GM23338 (cell line): ENCODE results near the gene SYCP2. TPM values are rescaled to one million over a fixed set of nuclear protein-coding genes. Genes with fewer than 3 reads are reported as not detected.
A peak's percentile ranks its signal among the peaks of the same experiment; 100 is the strongest.

Experiments
- ATAC-seq: fragments of 200-7000 bp; cut with Tn5 transposase; 3 replicates; pipeline ENCODE4 v1.9.1; 2020
- DNase-seq: peaks from one replicate; pipeline ENCODE4 v3.0.0-alpha.2; 2015; ENCODE audit warnings: low spot score
- H2AFZ ChIP-seq: fragments of 200-600 bp; sonication (generic); 2 replicates; pipeline ENCODE4 v1.8.0; 2016; ENCODE audit warnings: antibody characterized with exemption, mild to moderate bottlenecking, moderate library complexity
- H3F3A ChIP-seq: fragments of 200-600 bp; sonication (generic); replicated peaks from 2 replicates; pipeline ENCODE4 v1.8.0; 2017; ENCODE audit warnings: antibody characterized with exemption, mixed run types, low read depth
- H3K27ac ChIP-seq: fragments of 200-600 bp; sonication (generic); 2 replicates; pipeline ENCODE4 v1.6.1; 2016; ENCODE audit warnings: low read depth
- H3K27me3 ChIP-seq: fragments of 200-600 bp; sonication (generic); 2 replicates; pipeline ENCODE4 v1.8.0; 2016; ENCODE audit warnings: mild to moderate bottlenecking, mixed run types, moderate library complexity; ENCODE audit not compliant: insufficient read depth
- H3K36me3 ChIP-seq: fragments of 200-600 bp; sonication (generic); 2 replicates; pipeline ENCODE4 v1.8.0; 2016; ENCODE audit warnings: mild to moderate bottlenecking; ENCODE audit not compliant: insufficient read depth
- H3K4me1 ChIP-seq: fragments of 200-600 bp; sonication (generic); 2 replicates; pipeline ENCODE4 v1.8.0; 2016; ENCODE audit warnings: mild to moderate bottlenecking, moderate library complexity; ENCODE audit not compliant: insufficient read depth
- H3K4me2 ChIP-seq: fragments of 200-600 bp; sonication (generic); 2 replicates; pipeline ENCODE4 v1.7.1; 2017; ENCODE audit warnings: mixed run types
- H3K4me3 ChIP-seq: fragments of 200-600 bp; sonication (generic); 2 replicates; pipeline ENCODE4 v1.6.1; 2016; ENCODE audit warnings: mixed run types
- H3K79me2 ChIP-seq: fragments of 200-600 bp; sonication (generic); replicated peaks from 2 replicates; pipeline ENCODE4 v1.8.0; 2017; ENCODE audit warnings: mild to moderate bottlenecking; ENCODE audit not compliant: insufficient read depth
- H3K9me2 ChIP-seq: fragments of 200-600 bp; sonication (generic); 2 replicates; pipeline ENCODE4 v1.8.0; 2017; ENCODE audit not compliant: insufficient read depth
- H4K20me1 ChIP-seq: fragments of 200-600 bp; sonication (generic); replicated peaks from 2 replicates; pipeline ENCODE4 v1.8.0; 2017; ENCODE audit warnings: mild to moderate bottlenecking; ENCODE audit not compliant: insufficient read depth
- H3K27ac Mint-ChIP-seq: 2 replicates; pipeline ENCODE4 v1.8.0; 2020; ENCODE audit warnings: inconsistent platforms, mild to moderate bottlenecking, moderate library complexity, mixed read lengths
- H3K27me3 Mint-ChIP-seq: 3 replicates; pipeline ENCODE4 v1.8.0; 2022; ENCODE audit warnings: low read depth, mild to moderate bottlenecking, moderate library complexity, mixed read lengths, inconsistent platforms; ENCODE audit not compliant: insufficient read depth, poor library complexity
- H3K36me3 Mint-ChIP-seq: 3 replicates; pipeline ENCODE4 v1.8.0; 2021; ENCODE audit warnings: low read depth, mild to moderate bottlenecking, inconsistent platforms, moderate library complexity, mixed read lengths
- H3K4me1 Mint-ChIP-seq: 3 replicates; pipeline ENCODE4 v1.8.0; 2020; ENCODE audit warnings: mild to moderate bottlenecking, inconsistent platforms, mixed read lengths
- H3K4me3 Mint-ChIP-seq: 3 replicates; pipeline ENCODE4 v1.8.0; 2021; ENCODE audit warnings: moderate library complexity, mild to moderate bottlenecking, inconsistent platforms, mixed read lengths
- H3K9me3 Mint-ChIP-seq: 3 replicates; pipeline ENCODE4 v1.8.0; 2020; ENCODE audit warnings: moderate library complexity, mild to moderate bottlenecking, inconsistent platforms, mixed read lengths
- CREB1 ChIP-seq: fragments of 250-450 bp; sonication (Bioruptor Pico); IDR thresholded peaks from 2 replicates; pipeline ENCODE4 v1.5.0; 2020; ENCODE audit warnings: low read depth, mild to moderate bottlenecking, moderate library complexity
- EZH2 ChIP-seq: fragments of 200-600 bp; sonication (generic); IDR thresholded peaks from one replicate; pipeline ENCODE4 v1.8.0; 2017; ENCODE audit warnings: antibody characterized with exemption, mild to moderate bottlenecking, low read depth; ENCODE audit not compliant: unreplicated experiment
- JUNB ChIP-seq: IDR thresholded peaks from one replicate; pipeline ENCODE4 v1.6.1; 2016; ENCODE audit warnings: antibody characterized with exemption; ENCODE audit not compliant: unreplicated experiment
- NANOG ChIP-seq: IDR thresholded peaks from 2 replicates; pipeline ENCODE4 v1.6.1; 2016; ENCODE audit warnings: antibody characterized with exemption, borderline replicate concordance
- POLR2AphosphoS5 ChIP-seq: IDR thresholded peaks from 2 replicates; pipeline ENCODE4 v1.6.1; 2016; ENCODE audit warnings: antibody characterized with exemption, low read depth
- STAT1 ChIP-seq: IDR thresholded peaks from one replicate; pipeline ENCODE4 v1.6.1; 2016; ENCODE audit warnings: antibody characterized with exemption; ENCODE audit not compliant: unreplicated experiment
- ZNF114 ChIP-seq: fragments of 250-450 bp; sonication (Bioruptor Pico); IDR thresholded peaks from 2 replicates; pipeline ENCODE4 v1.5.0; 2020; ENCODE audit warnings: mild to moderate bottlenecking, moderate library complexity
- ZNF331 ChIP-seq: fragments of 250-450 bp; sonication (Bioruptor Pico); IDR thresholded peaks from 2 replicates; pipeline ENCODE4 v1.5.0; 2020; ENCODE audit warnings: low read depth, mild to moderate bottlenecking, moderate library complexity
- polyA plus RNA-seq: library from polyadenylated mRNA; unstranded; fragments of >200 nt; fragmentation: Nextera tagmentation; extraction: Ambion mirVana; gene quantifications from 2 replicates; pipeline ENCODE4 v1.2.1, GENCODE V29; 2016
- total RNA-seq: library from RNA; depleted of rRNA; stranded (reverse); fragments of >200 nt; shearing (Covaris generic); gene quantifications from 2 replicates; pipeline ENCODE4 v1.2.3, GENCODE V29; 2014
- TF ChIP-seq, protein P1 (sequence below): fragments of 250-450 bp; sonication (Bioruptor Pico); IDR thresholded peaks from 2 replicates; pipeline ENCODE4 v1.5.0; 2020; ENCODE audit warnings: mild to moderate bottlenecking, moderate library complexity
- TF ChIP-seq, protein P2 (sequence below): IDR thresholded peaks from 2 replicates; pipeline ENCODE4 v1.6.1; 2016; ENCODE audit warnings: antibody characterized with exemption
- TF ChIP-seq, protein P3 (sequence below), 2 experiments: fragments of 200-600 bp in 1 of 2; sonication (generic) in 1 of 2; conservative IDR thresholded peaks; 2 replicates each; pipeline versions ENCODE4 v1.5.1 to v1.6.1; 2016 to 2017; ENCODE audit warnings: antibody characterized with exemption in 2 of 2, low read depth in 2 of 2, mild to moderate bottlenecking in 2 of 2, moderate library complexity in 1 of 2

Gene SYCP2
- total and polyA plus RNA-seq, 2 experiments from 2014 or later = 0.50 to 2.1 TPM

DNA sequence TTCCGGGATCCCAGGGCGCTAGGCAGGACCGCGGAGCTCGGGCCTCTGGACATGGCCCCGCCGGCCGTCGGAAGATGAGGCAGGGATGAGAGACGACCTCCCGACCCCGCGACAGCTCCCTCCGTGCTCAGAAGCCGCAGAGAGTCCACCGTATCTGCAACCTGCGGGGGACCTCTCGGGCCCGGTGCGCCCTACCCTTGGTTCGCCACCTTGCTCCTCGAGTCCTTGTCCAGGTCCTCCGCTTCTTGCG, 6.4 kb upstream of the SYCP2 start:
- peaks cover 28% of the 10 kb centered on the region for H3K27me3 Mint-ChIP-seq
- peaks cover 12% of the 10 kb centered on the region; the same call in 1 of the 2 replicates for H3K79me2 ChIP-seq
- no peak overlapping the region for H3K27ac Mint-ChIP-seq
- H2AFZ ChIP-seq = peak overlapping the region; percentile 89
- peaks cover 12% of the 10 kb centered on the region for H3K9me3 Mint-ChIP-seq
- H3K4me1 ChIP-seq = peaks cover 8% of the 10 kb centered on the region
- peaks cover 11% of the 10 kb centered on the region; the same call in 1 of the 2 replicates for H4K20me1 ChIP-seq
- H3K4me3 Mint-ChIP-seq = peak overlapping the region; percentile 92
- no peaks in the 10 kb centered on the region for H3F3A ChIP-seq
- H3K27me3 ChIP-seq = peaks cover 46% of the 10 kb centered on the region
- peaks cover 12% of the 10 kb centered on the region for H3K4me1 Mint-ChIP-seq
- H3K36me3 ChIP-seq = peaks cover 16% of the 10 kb centered on the region; the same call in 1 of the 2 replicates
- TF ChIP-seq EZH2 (peak; percentile 40), CREB1 (CRISPR knock-in tag) (no peak)
- peak overlapping the region; percentile 74 for H3K4me3 ChIP-seq
- DNase-seq (no peak), ATAC-seq (peak; percentile 21)
- peaks cover 21% of the 10 kb centered on the region for H3K36me3 Mint-ChIP-seq
- no peaks in the 10 kb centered on the region for H3K9me2 ChIP-seq
- H3K4me2 ChIP-seq = peak overlapping the region; percentile 86
- 0 out of 2 replicates have a peak overlapping the region, but pooled peaks have one; percentile 92 for H3K27ac ChIP-seq

GRCh38 chr20:59939052-59939878, 5.8 kb upstream of the SYCP2 start:
- ATAC-seq (peak; percentile 42), DNase-seq (peak; percentile 69)
- H3K4me3 Mint-ChIP-seq = peak overlapping the region; percentile 92; the same call in 2 of the 3 replicates
- peaks cover 12% of the 10 kb centered on the region; the same call in 1 of the 2 replicates for H3K79me2 ChIP-seq
- H3K27ac Mint-ChIP-seq = no peak overlapping the region
- H3K9me3 Mint-ChIP-seq = peaks cover 12% of the 10 kb centered on the region
- H3K4me1 Mint-ChIP-seq = peaks cover 9% of the 10 kb centered on the region
- H2AFZ ChIP-seq = peak overlapping the region; percentile 89
- H3K4me1 ChIP-seq = peaks cover 8% of the 10 kb centered on the region
- peaks cover 16% of the 10 kb centered on the region; the same call in 1 of the 2 replicates for H3K36me3 ChIP-seq
- H3K27ac ChIP-seq = no peak overlapping the region
- H3K9me2 ChIP-seq = no peaks in the 10 kb centered on the region
- H3K4me2 ChIP-seq = peak overlapping the region; percentile 86
- H3K27me3 Mint-ChIP-seq = peaks cover 32% of the 10 kb centered on the region
- peaks cover 16% of the 10 kb centered on the region for H3K36me3 Mint-ChIP-seq
- peak overlapping the region; percentile 74 for H3K4me3 ChIP-seq
- H3K27me3 ChIP-seq = peaks cover 51% of the 10 kb centered on the region
- no peaks in the 10 kb centered on the region for H3F3A ChIP-seq
- H4K20me1 ChIP-seq = peaks cover 11% of the 10 kb centered on the region; the same call in 1 of the 2 replicates
- TF ChIP-seq, protein P1, sequence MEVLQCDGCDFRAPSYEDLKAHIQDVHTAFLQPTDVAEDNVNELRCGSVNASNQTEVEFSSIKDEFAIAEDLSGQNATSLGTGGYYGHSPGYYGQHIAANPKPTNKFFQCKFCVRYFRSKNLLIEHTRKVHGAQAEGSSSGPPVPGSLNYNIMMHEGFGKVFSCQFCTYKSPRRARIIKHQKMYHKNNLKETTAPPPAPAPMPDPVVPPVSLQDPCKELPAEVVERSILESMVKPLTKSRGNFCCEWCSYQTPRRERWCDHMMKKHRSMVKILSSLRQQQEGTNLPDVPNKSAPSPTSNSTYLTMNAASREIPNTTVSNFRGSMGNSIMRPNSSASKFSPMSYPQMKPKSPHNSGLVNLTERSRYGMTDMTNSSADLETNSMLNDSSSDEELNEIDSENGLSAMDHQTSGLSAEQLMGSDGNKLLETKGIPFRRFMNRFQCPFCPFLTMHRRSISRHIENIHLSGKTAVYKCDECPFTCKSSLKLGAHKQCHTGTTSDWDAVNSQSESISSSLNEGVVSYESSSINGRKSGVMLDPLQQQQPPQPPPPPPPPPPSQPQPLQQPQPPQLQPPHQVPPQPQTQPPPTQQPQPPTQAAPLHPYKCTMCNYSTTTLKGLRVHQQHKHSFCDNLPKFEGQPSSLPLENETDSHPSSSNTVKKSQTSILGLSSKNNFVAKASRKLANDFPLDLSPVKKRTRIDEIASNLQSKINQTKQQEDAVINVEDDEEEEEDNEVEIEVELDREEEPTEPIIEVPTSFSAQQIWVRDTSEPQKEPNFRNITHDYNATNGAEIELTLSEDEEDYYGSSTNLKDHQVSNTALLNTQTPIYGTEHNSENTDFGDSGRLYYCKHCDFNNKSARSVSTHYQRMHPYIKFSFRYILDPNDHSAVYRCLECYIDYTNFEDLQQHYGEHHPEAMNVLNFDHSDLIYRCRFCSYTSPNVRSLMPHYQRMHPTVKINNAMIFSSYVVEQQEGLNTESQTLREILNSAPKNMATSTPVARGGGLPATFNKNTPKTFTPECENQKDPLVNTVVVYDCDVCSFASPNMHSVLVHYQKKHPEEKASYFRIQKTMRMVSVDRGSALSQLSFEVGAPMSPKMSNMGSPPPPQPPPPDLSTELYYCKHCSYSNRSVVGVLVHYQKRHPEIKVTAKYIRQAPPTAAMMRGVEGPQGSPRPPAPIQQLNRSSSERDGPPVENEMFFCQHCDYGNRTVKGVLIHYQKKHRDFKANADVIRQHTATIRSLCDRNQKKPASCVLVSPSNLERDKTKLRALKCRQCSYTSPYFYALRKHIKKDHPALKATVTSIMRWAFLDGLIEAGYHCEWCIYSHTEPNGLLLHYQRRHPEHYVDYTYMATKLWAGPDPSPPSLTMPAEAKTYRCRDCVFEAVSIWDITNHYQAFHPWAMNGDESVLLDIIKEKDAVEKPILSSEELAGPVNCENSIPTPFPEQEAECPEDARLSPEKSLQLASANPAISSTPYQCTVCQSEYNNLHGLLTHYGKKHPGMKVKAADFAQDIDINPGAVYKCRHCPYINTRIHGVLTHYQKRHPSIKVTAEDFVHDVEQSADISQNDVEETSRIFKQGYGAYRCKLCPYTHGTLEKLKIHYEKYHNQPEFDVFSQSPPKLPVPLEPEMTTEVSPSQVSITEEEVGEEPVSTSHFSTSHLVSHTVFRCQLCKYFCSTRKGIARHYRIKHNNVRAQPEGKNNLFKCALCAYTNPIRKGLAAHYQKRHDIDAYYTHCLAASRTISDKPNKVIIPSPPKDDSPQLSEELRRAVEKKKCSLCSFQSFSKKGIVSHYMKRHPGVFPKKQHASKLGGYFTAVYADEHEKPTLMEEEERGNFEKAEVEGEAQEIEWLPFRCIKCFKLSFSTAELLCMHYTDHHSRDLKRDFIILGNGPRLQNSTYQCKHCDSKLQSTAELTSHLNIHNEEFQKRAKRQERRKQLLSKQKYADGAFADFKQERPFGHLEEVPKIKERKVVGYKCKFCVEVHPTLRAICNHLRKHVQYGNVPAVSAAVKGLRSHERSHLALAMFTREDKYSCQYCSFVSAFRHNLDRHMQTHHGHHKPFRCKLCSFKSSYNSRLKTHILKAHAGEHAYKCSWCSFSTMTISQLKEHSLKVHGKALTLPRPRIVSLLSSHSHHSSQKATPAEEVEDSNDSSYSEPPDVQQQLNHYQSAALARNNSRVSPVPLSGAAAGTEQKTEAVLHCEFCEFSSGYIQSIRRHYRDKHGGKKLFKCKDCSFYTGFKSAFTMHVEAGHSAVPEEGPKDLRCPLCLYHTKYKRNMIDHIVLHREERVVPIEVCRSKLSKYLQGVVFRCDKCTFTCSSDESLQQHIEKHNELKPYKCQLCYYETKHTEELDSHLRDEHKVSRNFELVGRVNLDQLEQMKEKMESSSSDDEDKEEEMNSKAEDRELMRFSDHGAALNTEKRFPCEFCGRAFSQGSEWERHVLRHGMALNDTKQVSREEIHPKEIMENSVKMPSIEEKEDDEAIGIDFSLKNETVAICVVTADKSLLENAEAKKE (CRISPR knock-in tag) = no peak
- TF ChIP-seq POLR2AphosphoS5 (no peak), EZH2 (no peak), NANOG (no peak), JUNB (no peak), STAT1 (no peak), ZNF114 (no peak), ZNF331 (no peak), CREB1 (CRISPR knock-in tag) (no peak)
- TF ChIP-seq, protein P2, sequence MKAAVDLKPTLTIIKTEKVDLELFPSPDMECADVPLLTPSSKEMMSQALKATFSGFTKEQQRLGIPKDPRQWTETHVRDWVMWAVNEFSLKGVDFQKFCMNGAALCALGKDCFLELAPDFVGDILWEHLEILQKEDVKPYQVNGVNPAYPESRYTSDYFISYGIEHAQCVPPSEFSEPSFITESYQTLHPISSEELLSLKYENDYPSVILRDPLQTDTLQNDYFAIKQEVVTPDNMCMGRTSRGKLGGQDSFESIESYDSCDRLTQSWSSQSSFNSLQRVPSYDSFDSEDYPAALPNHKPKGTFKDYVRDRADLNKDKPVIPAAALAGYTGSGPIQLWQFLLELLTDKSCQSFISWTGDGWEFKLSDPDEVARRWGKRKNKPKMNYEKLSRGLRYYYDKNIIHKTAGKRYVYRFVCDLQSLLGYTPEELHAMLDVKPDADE = no peak
- TF ChIP-seq, protein P3, sequence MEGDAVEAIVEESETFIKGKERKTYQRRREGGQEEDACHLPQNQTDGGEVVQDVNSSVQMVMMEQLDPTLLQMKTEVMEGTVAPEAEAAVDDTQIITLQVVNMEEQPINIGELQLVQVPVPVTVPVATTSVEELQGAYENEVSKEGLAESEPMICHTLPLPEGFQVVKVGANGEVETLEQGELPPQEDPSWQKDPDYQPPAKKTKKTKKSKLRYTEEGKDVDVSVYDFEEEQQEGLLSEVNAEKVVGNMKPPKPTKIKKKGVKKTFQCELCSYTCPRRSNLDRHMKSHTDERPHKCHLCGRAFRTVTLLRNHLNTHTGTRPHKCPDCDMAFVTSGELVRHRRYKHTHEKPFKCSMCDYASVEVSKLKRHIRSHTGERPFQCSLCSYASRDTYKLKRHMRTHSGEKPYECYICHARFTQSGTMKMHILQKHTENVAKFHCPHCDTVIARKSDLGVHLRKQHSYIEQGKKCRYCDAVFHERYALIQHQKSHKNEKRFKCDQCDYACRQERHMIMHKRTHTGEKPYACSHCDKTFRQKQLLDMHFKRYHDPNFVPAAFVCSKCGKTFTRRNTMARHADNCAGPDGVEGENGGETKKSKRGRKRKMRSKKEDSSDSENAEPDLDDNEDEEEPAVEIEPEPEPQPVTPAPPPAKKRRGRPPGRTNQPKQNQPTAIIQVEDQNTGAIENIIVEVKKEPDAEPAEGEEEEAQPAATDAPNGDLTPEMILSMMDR (conservative IDR thresholded peaks at IDR 0.05; ENCODE audit: low read depth in 2 of 2) = no peak
